BLaER1 (cell line): Measurements from ENCODE around the gene EED.
"Not testable (repeated sequence)": the region's sequence is repeated elsewhere in the genome, so short reads cannot be mapped to it uniquely, and the experiment has no call there.

Source experiments
- H3K27ac ChIP-seq: shearing (Covaris generic); formaldehyde crosslinking; 2 replicates; pipeline ENCODE4 v1.8.1; 2022
- H3K27me3 ChIP-seq: shearing (Covaris generic); formaldehyde crosslinking; 2 replicates; pipeline ENCODE4 v1.8.1; 2022
- H3K36me3 ChIP-seq: shearing (Covaris generic); formaldehyde crosslinking; 2 replicates; pipeline ENCODE4 v1.8.1; 2022
- H3K4me1 ChIP-seq: shearing (Covaris generic); formaldehyde crosslinking; 2 replicates; pipeline ENCODE4 v1.8.1; 2022
- H3K4me2 ChIP-seq: shearing (Covaris generic); formaldehyde crosslinking; 2 replicates; pipeline ENCODE4 v1.8.1; 2022
- H3K4me3 ChIP-seq: shearing (Covaris generic); formaldehyde crosslinking; 2 replicates; pipeline ENCODE4 v1.8.1; 2022
- H3K9ac ChIP-seq: shearing (Covaris generic); formaldehyde crosslinking; 2 replicates; pipeline ENCODE4 v1.8.1; 2022
- H3K9me3 ChIP-seq: shearing (Covaris generic); formaldehyde crosslinking; 2 replicates; pipeline ENCODE4 v1.8.1; 2022
- H4K20me1 ChIP-seq: shearing (Covaris generic); formaldehyde crosslinking; 2 replicates; pipeline ENCODE4 v1.8.1; 2022
- Cebpa-rat ChIP-seq: shearing (Covaris generic); IDR thresholded peaks from 2 replicates; pipeline ENCODE4 v1.8.1; 2022

Gene EED

DNA sequence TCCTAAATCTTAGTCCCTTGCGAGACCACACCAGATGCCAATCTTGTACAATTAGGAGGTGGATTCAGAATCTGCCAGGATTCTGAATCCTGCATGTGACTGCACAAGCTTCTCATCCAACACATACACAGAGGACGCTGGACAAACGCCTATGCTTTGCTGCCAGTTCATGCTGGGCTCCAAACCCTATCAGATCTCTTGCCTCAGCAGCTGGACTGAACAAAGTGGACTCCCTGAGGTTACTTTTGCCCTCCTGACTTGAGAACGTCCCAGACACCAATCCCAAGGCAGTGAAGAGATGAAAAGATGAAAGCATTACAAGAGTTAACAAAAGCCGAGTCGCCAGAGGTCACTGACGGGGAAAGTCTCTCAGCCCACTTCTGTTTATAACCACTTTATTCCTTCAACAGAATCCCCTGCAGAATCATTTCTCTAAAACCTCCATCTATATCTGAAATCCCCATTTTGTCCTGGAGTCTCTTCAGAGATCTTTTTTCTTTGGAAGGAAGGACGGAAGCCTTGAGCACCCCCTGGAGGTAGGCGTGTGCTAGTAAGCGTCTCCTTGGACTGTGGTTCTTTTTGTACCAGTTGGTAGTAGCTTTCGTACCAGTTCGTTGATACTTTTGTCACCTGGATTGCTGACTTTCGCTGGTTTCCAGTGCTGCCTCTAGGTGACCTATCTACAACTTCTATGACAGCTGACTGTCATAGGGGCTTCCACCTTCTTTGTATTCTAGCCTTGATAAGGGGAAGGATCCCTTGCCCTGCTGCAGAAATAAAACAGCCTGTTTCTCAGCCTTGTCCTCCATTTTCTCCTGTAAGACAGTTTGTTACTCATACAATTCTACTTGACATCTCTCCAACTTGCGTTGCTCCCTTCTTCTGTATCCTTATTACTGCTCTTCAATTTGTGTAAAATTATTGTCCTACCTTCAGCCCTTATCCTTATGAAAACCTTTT is 26.1 kb upstream of the EED start:
- Histone ChIP-seq H3K4me2 (no peak overlapping the region), H3K9ac (no peak overlapping the region), H3K4me3 (no peak overlapping the region), H3K27me3 (no peaks in the 10 kb centered on the region), H3K4me1 (no peaks in the 10 kb centered on the region), H3K9me3 (no peaks in the 10 kb centered on the region), H4K20me1 (no peaks in the 10 kb centered on the region), H3K36me3 (no peaks in the 10 kb centered on the region), H3K27ac (no peak overlapping the region)
- TF ChIP-seq Cebpa-rat = no peak

DNA sequence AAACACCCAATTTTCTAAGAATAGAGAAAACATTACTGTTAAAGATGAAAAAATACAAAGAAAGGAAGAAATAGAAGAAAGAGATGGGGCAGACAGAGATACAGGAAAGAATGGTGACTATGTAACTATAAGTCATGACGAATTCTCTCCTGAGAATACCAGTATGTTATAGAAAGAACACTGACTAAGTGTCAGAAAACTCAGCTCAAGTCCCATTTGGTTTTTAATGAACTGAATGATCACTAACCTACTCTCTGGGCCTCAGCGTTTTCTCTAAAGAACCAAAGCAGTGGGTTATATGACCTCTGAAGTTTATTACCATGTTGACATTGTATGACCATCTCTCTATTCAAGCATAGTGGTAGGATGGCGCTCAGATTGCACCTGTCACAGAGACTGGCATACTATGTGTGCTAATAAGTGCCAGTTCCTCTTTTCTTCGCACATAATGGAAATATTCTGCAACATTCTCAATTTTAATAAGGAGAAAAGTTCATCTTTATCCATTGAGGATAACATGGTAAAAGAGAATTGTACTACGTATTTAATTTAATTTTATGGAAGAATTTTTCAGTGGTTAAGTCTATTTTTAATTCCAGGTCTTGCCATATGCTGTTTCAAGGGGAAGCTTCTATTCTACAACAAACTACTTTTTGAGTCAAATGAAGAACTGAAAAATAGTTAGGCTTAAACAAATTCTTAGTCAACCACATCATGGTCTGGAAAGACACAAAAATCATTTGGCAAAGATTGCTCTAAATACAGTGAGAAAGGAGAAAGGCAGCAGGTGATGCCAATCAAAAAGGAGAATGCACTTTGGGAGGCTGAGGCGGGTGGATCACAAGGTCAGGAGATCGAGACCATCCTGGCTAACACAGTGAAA is 25.0 kb upstream of the EED start:
- TF ChIP-seq Cebpa-rat = no peak
- H3K9me3 ChIP-seq = peaks cover 5% of the 10 kb centered on the region; the same call in 1 of the 2 replicates
- H4K20me1 ChIP-seq = no peaks in the 10 kb centered on the region
- H3K4me1 ChIP-seq = no peaks in the 10 kb centered on the region
- no peak overlapping the region for H3K27ac ChIP-seq
- H3K27me3 ChIP-seq = no peaks in the 10 kb centered on the region
- H3K9ac ChIP-seq = no peak overlapping the region
- no peaks in the 10 kb centered on the region for H3K36me3 ChIP-seq
- H3K4me2 ChIP-seq = no peak overlapping the region
- no peak overlapping the region for H3K4me3 ChIP-seq

DNA sequence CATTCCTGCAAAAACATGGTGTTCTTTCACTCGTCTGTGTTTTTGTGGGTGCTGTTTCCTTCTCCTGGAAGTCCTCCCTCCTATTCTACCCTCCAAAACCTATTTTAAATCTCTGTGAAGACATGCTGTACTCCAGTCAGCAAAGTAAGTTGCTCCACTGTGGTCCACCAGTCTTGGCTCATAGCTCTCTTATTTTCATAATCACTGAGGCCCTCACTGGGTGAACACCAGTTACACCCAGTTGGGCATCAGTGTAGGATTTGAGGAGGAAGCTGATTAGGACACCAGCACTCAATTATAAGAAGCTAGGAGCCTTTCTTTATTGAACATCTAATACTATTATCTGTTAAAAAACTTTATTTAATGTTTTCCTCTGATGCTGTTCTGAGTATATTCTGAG is 23.9 kb upstream of the EED start:
- H3K27me3 ChIP-seq = no peaks in the 10 kb centered on the region
- H3K4me3 ChIP-seq = no peak overlapping the region
- no peak overlapping the region for H3K4me2 ChIP-seq
- no peaks in the 10 kb centered on the region for H4K20me1 ChIP-seq
- no peak overlapping the region for H3K27ac ChIP-seq
- TF ChIP-seq Cebpa-rat = no peak
- H3K9me3 ChIP-seq = peaks cover 13% of the 10 kb centered on the region
- no peaks in the 10 kb centered on the region for H3K36me3 ChIP-seq
- no peak overlapping the region for H3K9ac ChIP-seq
- no peaks in the 10 kb centered on the region for H3K4me1 ChIP-seq

DNA sequence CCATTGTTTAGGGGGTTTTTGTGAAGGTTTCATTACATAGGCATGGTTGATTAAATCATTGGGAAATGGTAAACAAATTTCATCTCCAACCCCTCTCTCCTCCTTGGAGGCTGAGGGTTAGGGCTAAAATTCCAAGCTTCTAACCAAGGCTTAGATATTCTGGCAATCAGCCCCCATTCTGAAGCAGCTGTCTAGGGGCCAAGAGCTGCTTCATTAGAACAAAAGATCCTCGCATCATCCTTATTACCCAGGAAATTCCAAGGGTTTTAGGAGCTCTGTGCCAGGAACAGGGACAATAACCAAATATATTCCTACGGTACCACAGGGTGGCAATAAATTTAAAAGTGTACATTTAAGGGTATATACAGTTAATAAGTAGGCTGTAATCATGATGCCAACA is 22.5 kb upstream of the EED start:
- Histone ChIP-seq H4K20me1 (no peaks in the 10 kb centered on the region), H3K9ac (no peak overlapping the region), H3K4me2 (no peak overlapping the region), H3K9me3 (peaks cover 13% of the 10 kb centered on the region), H3K27ac (no peak overlapping the region), H3K4me3 (no peak overlapping the region), H3K27me3 (no peaks in the 10 kb centered on the region), H3K4me1 (no peaks in the 10 kb centered on the region), H3K36me3 (no peaks in the 10 kb centered on the region)
- no peak for TF ChIP-seq Cebpa-rat

DNA sequence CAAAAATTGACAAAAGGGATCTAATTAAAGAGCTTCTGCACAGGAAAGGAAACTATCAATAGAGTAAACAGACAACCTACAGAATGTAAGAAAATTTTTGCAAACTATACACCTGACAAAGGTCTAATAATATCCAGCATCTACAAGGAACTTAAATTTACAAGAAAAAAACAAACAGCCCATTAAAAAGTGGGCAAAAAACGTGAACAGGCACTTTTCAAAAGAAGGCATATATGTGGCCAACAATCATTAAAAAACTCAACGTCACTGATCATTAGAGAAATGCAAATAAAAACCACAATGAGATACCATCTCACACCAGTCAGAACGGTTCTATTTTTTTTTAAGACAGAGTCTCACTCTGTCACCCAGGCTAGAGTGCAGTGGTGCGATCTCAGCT is 20.0 kb upstream of the EED start:
- not testable (repeated sequence) for H3K4me1 ChIP-seq, H4K20me1 ChIP-seq, H3K9ac ChIP-seq, H3K4me2 ChIP-seq, H3K36me3 ChIP-seq, H3K27me3 ChIP-seq, H3K27ac ChIP-seq, H3K4me3 ChIP-seq
- H3K9me3 ChIP-seq = peaks cover 13% of the 10 kb centered on the region

DNA sequence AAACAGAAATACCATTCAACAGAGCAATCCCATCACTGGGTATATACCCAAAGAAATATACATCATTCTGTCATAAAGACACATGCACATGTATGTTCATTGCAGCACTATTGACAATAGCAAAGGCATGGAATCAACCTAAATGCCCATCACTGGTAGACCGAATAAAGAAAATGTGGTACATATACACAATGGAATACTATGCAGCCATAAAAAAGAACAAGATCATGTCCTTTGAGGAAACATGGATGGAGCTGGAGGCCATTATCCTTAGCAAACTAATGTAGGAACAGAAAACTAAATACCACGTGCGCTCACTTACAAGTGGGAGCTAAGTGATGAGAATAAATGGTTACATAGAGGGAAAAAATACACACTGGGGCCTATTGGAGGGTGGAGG is 19.2 kb upstream of the EED start:
- not testable (repeated sequence) for H3K4me3 ChIP-seq, H3K4me1 ChIP-seq, H4K20me1 ChIP-seq, H3K27ac ChIP-seq, H3K36me3 ChIP-seq, H3K27me3 ChIP-seq, H3K4me2 ChIP-seq, H3K9ac ChIP-seq
- peaks cover 13% of the 10 kb centered on the region for H3K9me3 ChIP-seq

DNA sequence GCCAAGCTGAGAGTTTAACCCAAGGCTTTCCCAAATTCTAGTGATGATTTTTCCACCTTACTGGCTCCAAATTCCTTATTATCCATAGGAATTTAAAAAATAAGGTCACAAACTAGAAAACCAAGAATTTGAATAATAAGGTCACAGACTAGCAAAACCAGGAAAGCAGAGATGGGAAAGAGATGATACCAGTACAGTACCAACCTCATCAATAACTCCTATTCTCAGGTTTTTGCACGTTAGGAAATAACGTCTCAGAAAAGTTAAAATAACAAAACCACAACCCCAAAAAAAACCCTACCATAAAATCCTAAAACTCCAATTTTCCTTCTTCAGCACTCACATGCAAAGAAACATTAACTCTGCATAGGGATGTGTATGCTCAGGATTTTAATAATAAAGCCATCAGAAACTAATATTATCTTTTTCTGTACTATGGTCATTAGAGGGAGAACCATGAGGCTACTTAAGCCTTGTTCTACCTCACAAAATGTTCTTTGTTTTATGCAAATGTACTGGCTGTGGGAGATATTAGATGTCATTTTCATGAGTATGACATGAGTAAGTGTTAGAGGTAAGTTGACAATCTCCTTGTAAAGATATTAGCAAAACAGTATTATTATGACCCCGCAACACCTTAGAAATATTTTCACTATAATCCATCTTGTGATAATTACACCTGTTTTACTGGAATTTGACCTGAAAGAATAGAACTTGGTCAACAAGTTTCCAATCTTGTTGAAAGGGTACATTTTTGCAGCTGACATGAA is 16.1 kb upstream of the EED start:
- H3K27me3 ChIP-seq = no peaks in the 10 kb centered on the region
- peaks cover 23% of the 10 kb centered on the region for H3K4me1 ChIP-seq
- no peaks in the 10 kb centered on the region for H3K36me3 ChIP-seq
- H3K4me2 ChIP-seq = no peak overlapping the region
- H3K4me3 ChIP-seq = no peak overlapping the region
- no peaks in the 10 kb centered on the region for H4K20me1 ChIP-seq
- H3K9ac ChIP-seq = no peak overlapping the region
- H3K9me3 ChIP-seq = peaks cover 13% of the 10 kb centered on the region
- no peak overlapping the region for H3K27ac ChIP-seq
- TF ChIP-seq Cebpa-rat = no peak

DNA sequence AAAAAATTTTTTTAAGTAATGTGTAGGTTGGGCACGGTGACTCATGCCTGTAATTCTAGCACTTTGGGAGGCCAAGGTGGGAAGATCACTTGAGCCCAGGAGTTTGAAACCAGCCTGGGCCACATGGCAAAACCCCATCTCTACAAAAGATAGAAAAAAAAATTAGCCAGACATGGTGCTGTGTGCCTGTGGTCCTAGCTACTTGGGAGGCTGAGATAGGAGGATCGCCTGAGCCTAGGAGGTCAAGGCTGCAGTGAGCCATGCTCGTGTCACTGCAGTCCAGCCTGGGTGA is 15.6 kb upstream of the EED start:
- H4K20me1 ChIP-seq, H3K9ac ChIP-seq, H3K4me2 ChIP-seq, H3K27me3 ChIP-seq, H3K4me3 ChIP-seq, H3K36me3 ChIP-seq, H3K27ac ChIP-seq: not testable (repeated sequence)
- Histone ChIP-seq H3K4me1 (peaks cover 23% of the 10 kb centered on the region), H3K9me3 (peaks cover 13% of the 10 kb centered on the region)

DNA sequence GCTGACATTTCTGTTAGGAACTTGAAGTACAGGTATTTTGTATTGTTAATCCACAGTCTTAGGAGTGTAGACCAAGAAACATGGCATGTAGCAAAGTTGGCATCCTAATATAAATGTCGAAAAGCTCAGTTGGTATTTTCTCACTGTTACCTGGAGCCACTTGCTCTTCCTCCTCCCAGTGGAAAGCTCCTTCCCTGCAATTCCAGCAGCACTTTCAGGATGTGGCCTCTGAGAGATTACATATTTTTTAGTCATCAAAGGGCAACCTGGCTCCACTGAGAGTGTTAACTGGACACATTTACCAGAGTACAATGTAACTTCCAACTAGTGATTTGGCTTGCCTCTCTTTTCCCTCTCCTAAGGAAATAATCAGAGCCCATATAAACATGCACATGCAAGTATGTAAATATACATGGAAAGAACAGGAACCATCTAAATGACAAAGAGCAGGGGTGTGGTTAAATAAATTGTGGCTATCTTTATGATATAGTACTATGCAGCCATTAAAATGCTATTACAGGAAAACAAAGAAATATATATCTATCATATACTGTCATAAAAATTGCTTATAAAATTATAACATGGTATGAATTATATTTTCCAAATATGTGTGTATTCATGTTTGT is 14.3 kb upstream of the EED start:
- peaks cover 23% of the 10 kb centered on the region for H3K4me1 ChIP-seq
- no peaks in the 10 kb centered on the region for H3K36me3 ChIP-seq
- peak overlapping the region; percentile 80 for H3K27ac ChIP-seq
- H3K9me3 ChIP-seq = peaks cover 1% of the 10 kb centered on the region; the same call in 1 of the 2 replicates
- H3K27me3 ChIP-seq = no peaks in the 10 kb centered on the region
- H3K9ac ChIP-seq = 0 out of 2 replicates have a peak overlapping the region, but pooled peaks have one; percentile 57
- TF ChIP-seq Cebpa-rat = no peak
- no peaks in the 10 kb centered on the region for H4K20me1 ChIP-seq
- H3K4me3 ChIP-seq = no peak overlapping the region
- peak overlapping the region; percentile 71 for H3K4me2 ChIP-seq
